ENCODE data around the gene TNNI2.

Gene TNNI2

DNA sequence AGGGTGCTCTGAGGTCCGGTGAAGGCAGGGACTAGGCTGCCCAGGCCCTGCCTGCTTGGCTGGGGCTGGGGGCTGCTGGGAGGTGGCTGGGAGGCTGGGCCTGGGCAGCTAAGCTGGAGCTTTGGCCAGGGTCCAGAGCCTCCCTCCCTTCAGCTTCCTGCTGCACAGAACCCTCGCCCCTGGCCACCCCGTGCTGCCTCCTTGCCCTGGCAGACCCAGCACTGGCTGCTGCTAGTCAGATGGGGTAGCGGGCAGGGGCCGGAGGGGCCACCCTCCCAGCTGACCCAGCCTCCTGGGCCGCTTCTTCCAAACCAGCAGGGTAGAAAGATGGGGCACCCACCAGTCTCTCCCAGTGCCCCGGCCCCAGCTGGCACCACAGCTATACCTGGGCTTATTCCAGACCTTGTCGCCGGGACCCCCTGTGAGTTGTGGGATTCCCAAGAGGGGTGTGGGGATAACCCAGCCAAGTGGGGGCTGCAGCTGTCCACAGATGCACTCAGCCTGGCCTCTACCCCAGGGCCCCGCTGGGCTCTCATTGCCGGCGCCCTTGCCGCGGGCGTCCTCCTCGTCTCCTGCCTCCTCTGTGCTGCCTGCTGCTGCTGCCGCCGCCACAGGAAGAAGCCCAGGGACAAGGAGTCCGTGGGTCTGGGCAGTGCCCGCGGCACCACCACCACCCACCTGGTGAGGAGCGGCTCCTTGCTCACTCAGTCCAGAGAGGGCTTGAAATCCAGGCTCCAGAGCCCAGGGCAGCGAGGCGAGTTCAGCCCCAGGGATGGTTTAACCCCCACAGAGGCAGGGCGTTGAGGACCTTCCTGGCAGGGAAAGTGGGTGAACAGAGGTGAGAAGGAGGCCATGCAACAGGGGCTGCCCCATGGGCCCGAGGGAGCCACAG lies 3.8 kb upstream of the TNNI2 start, which contains the start of gene SYT8:
Gene SYT8, plus strand, starts transcription at position 212 of the 892 bp plus-strand sequence. Its CDS starts 116 bp downstream, at position 328.
- DNase-seq (ENCODE audit: low spot score) = no peak

DNA sequence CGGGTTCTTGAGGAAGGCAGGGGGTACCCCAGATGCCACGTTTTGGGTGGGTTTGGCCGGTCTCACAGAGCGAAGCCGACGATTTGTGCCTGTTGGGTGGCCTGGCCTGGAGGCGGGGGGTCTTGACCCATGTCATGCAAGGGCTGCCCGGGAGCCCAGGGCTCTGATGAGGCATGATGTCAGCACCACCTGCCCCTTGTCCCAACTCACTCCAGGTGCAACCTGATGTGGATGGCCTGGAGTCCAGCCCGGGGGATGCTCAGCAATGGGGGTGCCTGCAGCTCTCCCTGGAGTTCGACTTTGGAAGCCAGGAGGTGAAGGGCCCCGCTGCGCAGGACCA lies 3.1 kb upstream of the TNNI2 start:
- no peak for DNase-seq (ENCODE audit: low spot score)

- DNase-seq (ENCODE audit: low spot score) = no peak
Observed at GRCh38 chr11:1836011-1836945, 2.5 kb upstream of the TNNI2 start.

- no peak for DNase-seq (ENCODE audit: low spot score)
Observed at GRCh38 chr11:1837171-1838076, 1.4 kb upstream of the TNNI2 start.

- no peak for DNase-seq (ENCODE audit: low spot score)
Observed at GRCh38 chr11:1838077-1838425, 730 bp upstream of the TNNI2 start.

- no peak for DNase-seq (ENCODE audit: low spot score)
Observed at GRCh38 chr11:1839204-1839923, 583 bp downstream of the TNNI2 start.

DNA sequence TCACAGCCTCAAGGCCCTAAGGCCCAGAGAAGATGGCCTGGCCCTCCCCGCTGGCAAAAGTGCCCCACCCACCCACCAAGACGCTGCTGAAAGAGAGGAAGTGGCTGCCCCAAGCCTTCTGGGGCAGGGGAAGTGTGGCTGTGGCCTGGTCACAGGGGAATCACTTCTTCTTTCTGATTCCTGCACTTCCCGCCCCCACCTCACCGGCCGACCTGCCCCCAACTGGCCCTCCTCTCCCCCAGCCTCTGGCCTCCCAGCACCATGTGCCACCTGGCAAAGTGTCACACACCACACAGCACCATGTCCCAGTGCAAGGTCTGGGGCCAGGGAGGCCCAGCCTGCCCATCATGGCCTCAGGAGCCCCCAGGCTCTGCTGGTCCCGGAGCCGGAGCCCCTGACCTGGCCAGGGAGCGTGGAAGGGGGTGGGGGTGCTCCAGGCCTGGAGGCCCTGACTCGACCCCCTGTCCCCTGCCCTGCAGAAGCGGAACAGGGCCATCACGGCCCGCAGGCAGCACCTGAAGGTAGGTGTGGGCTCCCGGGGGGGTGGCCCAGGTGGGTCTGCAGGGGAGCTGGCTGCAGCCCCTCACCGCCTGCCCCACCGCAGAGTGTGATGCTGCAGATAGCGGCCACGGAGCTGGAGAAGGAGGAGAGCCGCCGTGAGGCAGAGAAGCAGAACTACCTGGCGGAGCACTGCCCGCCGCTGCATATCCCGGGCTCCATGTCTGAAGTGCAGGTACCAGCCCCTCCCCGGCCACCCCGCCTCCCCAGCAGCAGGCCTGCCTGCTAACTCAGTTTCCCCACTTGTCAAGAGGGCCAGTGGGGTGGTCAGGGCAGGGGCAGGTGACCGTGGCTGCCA lies 1.4 kb downstream of the TNNI2 start:
- no peak for DNase-seq (ENCODE audit: low spot score)

DNA sequence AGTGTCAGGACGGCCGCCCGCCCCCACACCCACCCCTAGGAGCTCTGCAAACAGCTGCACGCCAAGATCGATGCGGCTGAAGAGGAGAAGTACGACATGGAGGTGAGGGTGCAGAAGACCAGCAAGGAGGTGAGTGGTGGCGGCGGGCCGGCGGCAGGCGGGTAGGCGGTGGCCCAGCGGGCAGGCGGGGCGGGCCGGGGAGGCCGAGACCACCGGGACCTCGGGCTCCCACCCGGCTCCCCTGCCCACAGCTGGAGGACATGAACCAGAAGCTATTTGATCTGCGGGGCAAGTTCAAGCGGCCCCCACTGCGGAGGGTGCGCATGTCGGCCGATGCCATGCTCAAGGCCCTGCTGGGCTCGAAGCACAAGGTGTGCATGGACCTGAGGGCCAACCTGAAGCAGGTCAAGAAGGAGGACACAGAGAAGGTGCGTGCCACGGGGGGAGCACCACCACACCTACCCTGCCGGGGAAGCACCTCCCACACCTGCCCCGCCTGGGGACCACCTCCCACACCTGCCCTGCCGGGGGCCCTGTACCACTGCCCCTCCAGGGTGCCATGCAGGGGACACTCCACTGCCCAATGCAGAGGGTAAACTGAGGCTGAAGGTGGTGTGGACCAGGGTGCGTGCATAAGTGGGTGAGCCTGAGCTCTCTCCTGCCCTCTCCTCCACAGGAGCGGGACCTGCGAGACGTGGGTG lies 2.1 kb downstream of the TNNI2 start:
- no peak for DNase-seq (ENCODE audit: low spot score)

DNA sequence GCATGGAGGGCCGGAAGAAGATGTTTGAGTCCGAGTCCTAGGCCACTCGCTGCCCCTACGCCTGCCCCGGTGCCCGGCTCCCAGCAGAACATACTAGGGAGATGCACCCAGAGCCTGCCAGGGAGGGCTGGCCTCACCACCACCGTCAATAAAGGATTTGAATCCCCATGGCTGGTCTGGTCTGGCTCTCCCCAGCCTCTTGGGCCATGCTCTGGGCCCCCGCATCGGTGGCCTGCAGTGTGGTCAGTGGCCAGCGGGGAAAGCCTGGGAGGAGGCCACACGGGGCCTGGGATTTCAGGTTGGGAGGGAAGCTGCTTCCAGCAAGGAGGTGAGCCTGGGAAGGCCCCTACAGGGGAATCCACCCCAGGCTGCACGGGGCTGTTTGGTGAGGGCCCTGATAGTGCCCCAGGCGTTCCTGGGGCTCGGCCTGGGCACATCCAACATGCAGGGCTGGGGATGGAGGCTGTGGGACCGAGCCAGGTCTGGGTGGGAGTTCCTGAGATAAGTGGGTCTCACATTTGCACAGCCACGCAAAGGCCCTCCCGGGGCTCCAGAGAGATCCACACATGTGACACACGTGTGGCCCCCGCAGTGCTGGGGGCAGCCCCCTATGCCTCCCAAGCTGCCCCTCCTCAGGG lies 2.8 kb downstream of the TNNI2 start:
- DNase-seq (ENCODE audit: low spot score) = no peak

- no peak for DNase-seq (ENCODE audit: low spot score)
Observed at GRCh38 chr11:1842149-1843097, 3.6 kb downstream of the TNNI2 start.

- no peak for DNase-seq (ENCODE audit: low spot score)
Observed at GRCh38 chr11:1843098-1843473, 4.3 kb downstream of the TNNI2 start.

- no peak for DNase-seq (ENCODE audit: low spot score)
Observed at GRCh38 chr11:1843796-1844195, 5.0 kb downstream of the TNNI2 start.

DNA sequence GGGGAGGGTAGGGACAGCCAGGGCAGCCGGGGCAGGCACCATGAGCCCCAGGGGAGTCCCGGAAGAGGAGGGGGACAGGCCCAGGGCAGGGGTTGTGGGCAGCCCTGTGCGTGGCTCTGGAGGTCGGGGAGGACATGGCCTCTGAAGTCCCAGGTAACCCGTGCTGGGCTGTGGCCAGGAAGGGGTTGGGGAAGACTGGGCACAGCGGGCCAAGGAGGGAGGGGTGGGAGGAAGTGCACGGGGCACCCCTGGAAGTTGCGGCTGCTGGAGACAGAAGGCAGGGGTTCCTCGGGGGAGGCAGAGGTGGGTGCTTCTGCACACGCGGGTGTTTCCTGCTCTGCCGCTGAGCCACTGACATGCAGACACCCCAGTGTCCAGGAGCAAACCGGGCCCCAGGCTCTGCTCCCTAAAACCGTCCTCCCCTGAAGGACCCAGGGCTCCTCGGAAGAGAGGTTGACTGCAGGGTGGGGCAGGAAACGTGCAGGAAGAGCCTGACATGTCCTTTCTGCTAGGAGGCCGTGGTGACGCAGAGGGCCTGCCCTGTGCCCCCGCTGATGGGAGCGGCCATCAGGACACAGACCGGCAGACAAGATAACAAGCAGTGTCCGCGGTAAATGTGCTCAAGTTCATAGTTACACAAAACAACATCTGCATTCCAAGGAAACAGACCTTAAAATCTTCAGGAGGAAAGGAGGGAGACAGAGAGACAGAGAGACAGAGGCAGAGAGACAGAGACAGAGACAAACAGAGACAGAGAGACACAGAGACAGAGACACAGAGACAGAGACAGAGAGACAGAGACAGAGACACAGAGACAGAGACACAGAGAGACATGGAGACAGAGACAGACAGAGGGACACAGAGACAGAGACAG lies 5.7 kb downstream of the TNNI2 start:
- DNase-seq (ENCODE audit: low spot score) = no peak

DNA sequence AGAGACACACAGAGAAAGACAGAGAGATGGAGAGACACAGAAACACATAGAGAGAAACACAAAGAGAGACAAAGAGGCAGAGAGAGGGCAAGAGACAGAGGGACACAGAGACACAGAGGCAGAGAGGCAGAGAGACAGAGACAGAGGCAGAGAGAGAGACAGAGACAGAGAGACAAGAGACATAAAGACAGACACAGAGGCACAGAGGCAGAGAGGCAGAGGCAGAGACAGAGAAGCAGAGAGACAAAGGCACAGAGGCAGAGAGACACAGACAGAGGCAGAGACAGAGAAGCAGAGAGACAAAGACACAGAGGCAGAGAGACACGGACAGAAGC lies 6.3 kb downstream of the TNNI2 start:
- DNase-seq (ENCODE audit: low spot score) = no peak

DNA sequence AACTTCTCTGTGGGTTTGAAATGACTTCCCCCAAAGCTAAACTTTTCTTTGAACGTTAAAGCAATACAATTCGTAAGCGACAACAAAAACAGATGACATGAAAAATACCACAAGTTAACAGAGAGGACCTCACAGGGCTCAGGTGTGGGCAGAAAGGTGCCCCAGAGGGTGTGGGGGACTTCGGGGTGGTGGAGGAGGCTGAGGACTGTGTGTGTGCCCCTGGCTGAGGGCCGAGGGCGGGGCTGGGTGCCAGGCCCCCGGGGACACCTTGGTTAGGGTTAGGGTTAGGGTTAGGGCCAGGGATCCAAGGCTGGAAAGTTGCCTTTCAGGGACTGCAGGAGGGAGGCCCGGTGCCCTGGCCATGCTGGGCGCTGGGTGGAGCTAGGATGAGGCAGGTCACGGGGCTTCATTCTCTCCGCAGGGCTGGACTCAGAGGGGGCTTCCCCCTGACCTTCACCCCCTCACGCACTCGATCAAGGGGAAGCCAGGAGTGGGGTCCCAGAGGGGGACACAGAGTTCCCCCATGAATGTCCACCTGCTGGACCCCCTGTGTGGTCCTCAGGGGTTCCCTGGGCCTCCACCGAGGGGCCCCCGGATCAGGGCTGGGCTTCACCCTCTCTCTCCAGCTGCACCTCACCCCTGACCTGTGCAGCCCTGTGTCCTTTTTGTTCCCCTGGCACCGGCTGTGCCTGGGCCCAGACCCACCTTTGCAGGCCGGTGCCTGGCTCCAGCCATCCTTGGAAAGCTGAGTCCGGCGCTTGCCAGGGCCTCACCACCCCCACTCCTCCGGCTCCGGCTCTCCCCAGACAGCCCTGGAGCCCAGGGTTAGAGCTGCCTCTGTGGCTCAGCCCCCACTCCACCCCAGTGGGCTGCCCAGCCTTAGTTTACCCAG lies 7.0 kb downstream of the TNNI2 start:
- DNase-seq (ENCODE audit: low spot score) = no peak

DNA sequence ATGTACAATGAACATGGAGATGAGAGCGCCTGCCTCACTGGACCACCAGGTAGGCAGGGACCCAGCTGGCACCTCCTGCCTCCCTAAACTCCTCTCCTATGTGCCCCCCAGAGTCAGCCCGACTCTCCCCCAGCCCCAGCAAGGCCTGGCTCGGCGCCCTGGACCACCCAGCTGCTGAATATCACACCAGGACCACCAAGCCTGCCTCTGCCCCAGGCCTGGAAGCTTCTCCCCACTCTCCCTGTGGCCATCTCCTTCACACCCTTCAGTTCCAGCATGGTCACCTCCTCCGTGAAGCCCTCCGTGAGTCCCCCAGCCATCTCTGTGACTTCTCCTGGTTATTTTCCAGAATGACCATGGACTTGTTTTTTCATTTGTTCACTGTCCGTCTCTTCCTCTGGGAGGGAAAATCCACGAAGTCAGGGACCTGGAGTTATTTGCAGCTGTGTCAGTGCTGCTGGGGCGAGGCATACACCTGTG lies 7.7 kb downstream of the TNNI2 start:
- DNase-seq (ENCODE audit: low spot score) = no peak

Data from LoVo (cell line).